ENCODE data around the gene IL17REL.

- no peak for TF ChIP-seq CTCF (IDR thresholded peaks at IDR 0.05)
- TF ChIP-seq POLR2A (IDR thresholded peaks at IDR 0.05): no peak
Observed at GRCh38 chr22:50018608-50019285, 6.2 kb upstream of the IL17REL start.
